ENCODE measurements around the gene C1QTNF1.

Gene C1QTNF1

GRCh38 chr17:79062691-79063090 lies 38.7 kb downstream of the C1QTNF1 start:
- POLR2A ChIA-PET (ENCODE audit: low non-redundant PET), result no interaction called here
- CTCF ChIA-PET, result no interaction called here
- H3K27ac ChIP-seq, result no peak overlapping the region
- no peak for TF ChIP-seq CTCF (conservative IDR thresholded peaks at IDR 0.05; ENCODE audit: low read depth)
- no peak for DNase-seq (ENCODE audit: low spot score)

GRCh38 chr17:79064026-79064425 lies 40.1 kb downstream of the C1QTNF1 start:
- ChIA-PET CTCF (no interaction called here), POLR2A (ENCODE audit: low non-redundant PET) (no interaction called here)
- no peak overlapping the region for H3K27ac ChIP-seq
- no peak for TF ChIP-seq CTCF (conservative IDR thresholded peaks at IDR 0.05; ENCODE audit: low read depth)
- DNase-seq (ENCODE audit: low spot score), result no peak

GRCh38 chr17:79065105-79065670 lies 41.2 kb downstream of the C1QTNF1 start:
- CTCF ChIA-PET, result interaction anchor here (0.6 to 0.9 kb wide), 3 partner anchors 20 to 332 kb away, joined by 3 to 4 read pairs (median 3); no protein-coding TSS in a partner anchor

GRCh38 chr17:79066963-79067362 lies 43.0 kb downstream of the C1QTNF1 start:
- no peak overlapping the region for H3K27ac ChIP-seq
- no peak for DNase-seq (ENCODE audit: low spot score)
- no peak for TF ChIP-seq CTCF (conservative IDR thresholded peaks at IDR 0.05; ENCODE audit: low read depth)
- ChIA-PET POLR2A (ENCODE audit: low non-redundant PET) (interaction anchor here (0.8 kb wide), 1 partner anchor 31 kb away, joined by 4 read pairs; no protein-coding TSS in a partner anchor), CTCF (interaction anchor here (0.7 to 1.3 kb wide), 2 partner anchors 16 to 937 kb away, joined by 3 read pairs; no protein-coding TSS in a partner anchor)

More at GRCh38 chr17:79065105-79065670, 41.2 kb downstream of the C1QTNF1 start:
- no peak overlapping the region for H3K27ac ChIP-seq
- POLR2A ChIA-PET (ENCODE audit: low non-redundant PET), result no interaction called here
- TF ChIP-seq CTCF (conservative IDR thresholded peaks at IDR 0.05; ENCODE audit: low read depth), result no peak; the same call in 1 of the 2 replicates
- no peak for DNase-seq (ENCODE audit: low spot score)

GRCh38 chr17:79070266-79070880 lies 46.4 kb downstream of the C1QTNF1 start:
- ChIA-PET CTCF (no interaction called here), POLR2A (ENCODE audit: low non-redundant PET) (interaction anchor here (0.6 kb wide), 1 partner anchor 9 kb away, joined by 5 read pairs; no protein-coding TSS in a partner anchor)
- no peak overlapping the region for H3K27ac ChIP-seq
- no peak for TF ChIP-seq CTCF (conservative IDR thresholded peaks at IDR 0.05; ENCODE audit: low read depth)
- no peak for DNase-seq (ENCODE audit: low spot score)

- POLR2A ChIA-PET (ENCODE audit: low non-redundant PET), result no interaction called here
- CTCF ChIA-PET, result interaction anchor here (0.6 kb wide), 1 partner anchor 10 kb away, joined by 5 read pairs; no protein-coding TSS in a partner anchor
- no peak overlapping the region for H3K27ac ChIP-seq
- DNase-seq (ENCODE audit: low spot score), result no peak
- TF ChIP-seq CTCF (conservative IDR thresholded peaks at IDR 0.05; ENCODE audit: low read depth), result no peak
These were observed 47.3 kb downstream of the C1QTNF1 start for GRCh38 chr17:79071161-79071740.

All from RWPE1 (cell line).